MM.1S (cell line): ENCODE data around the gene GRIN3B.

Source experiments
- DNase-seq: peaks from one replicate; pipeline ENCODE4 v3.0.0-alpha.2; 2015
- H2AFZ ChIP-seq: fragments of 300-600 bp; sonication (generic); 2 replicates; pipeline ENCODE4 v1.6.0; 2016; ENCODE audit warnings: antibody characterized with exemption, low read length
- H3F3A ChIP-seq: fragments of 300-600 bp; sonication (generic); 2 replicates; pipeline ENCODE4 v1.6.1; 2016; ENCODE audit warnings: mild to moderate bottlenecking, antibody characterized with exemption, low read length, moderate library complexity, mixed read lengths; ENCODE audit not compliant: insufficient read depth
- H3K27ac ChIP-seq: fragments of 300-600 bp; sonication (generic); 2 replicates; pipeline ENCODE4 v1.5.1; 2016; ENCODE audit warnings: mild to moderate bottlenecking, low read length
- H3K27me3 ChIP-seq: fragments of 300-600 bp; sonication (generic); replicated peaks from 2 replicates; pipeline ENCODE4 v1.6.0; 2016; ENCODE audit warnings: low read length; ENCODE audit not compliant: insufficient read depth
- H3K36me3 ChIP-seq: fragments of 300-600 bp; sonication (generic); replicated peaks from 2 replicates; pipeline ENCODE4 v1.6.1; 2016; ENCODE audit warnings: mild to moderate bottlenecking, low read length, mixed read lengths; ENCODE audit not compliant: insufficient read depth
- H3K4me1 ChIP-seq: fragments of 300-600 bp; sonication (generic); 2 replicates; pipeline ENCODE4 v1.6.1; 2016; ENCODE audit warnings: low read length, mixed read lengths
- H3K4me2 ChIP-seq: fragments of 300-600 bp; sonication (generic); 2 replicates; pipeline ENCODE4 v1.6.0; 2016; ENCODE audit warnings: low read depth, low read length
- H3K4me3 ChIP-seq: fragments of 300-600 bp; sonication (generic); 2 replicates; pipeline ENCODE4 v1.5.1; 2016; ENCODE audit warnings: low read length, mixed read lengths
- H3K79me2 ChIP-seq: fragments of 300-600 bp; sonication (generic); 2 replicates; pipeline ENCODE4 v1.6.1; 2016; ENCODE audit warnings: mixed run types, low read length, mixed read lengths
- H3K9ac ChIP-seq: fragments of 300-600 bp; sonication (generic); 2 replicates; pipeline ENCODE4 v1.6.1; 2016; ENCODE audit warnings: low read length, mixed read lengths
- H3K9me2 ChIP-seq: fragments of 300-600 bp; sonication (generic); replicated peaks from 2 replicates; pipeline ENCODE4 v1.6.1; 2016; ENCODE audit warnings: mild to moderate bottlenecking, low read length, mixed read lengths; ENCODE audit not compliant: insufficient read depth
- H3K9me3 ChIP-seq: fragments of 300-600 bp; sonication (generic); replicated peaks from 2 replicates; pipeline ENCODE4 v1.6.1; 2016; ENCODE audit warnings: mild to moderate bottlenecking, low read length, mixed read lengths; ENCODE audit not compliant: insufficient read depth
- H4K20me1 ChIP-seq: fragments of 300-600 bp; sonication (generic); 2 replicates; pipeline ENCODE4 v1.6.1; 2016; ENCODE audit warnings: mild to moderate bottlenecking, low read length, moderate library complexity, mixed read lengths; ENCODE audit not compliant: insufficient read depth
- CTCF ChIP-seq: fragments of 300-600 bp; sonication (generic); IDR thresholded peaks from 2 replicates; pipeline ENCODE4 v1.5.1; 2016; ENCODE audit warnings: antibody characterized with exemption, low read length, mixed read lengths
- EZH2 ChIP-seq: fragments of 300-600 bp; sonication (generic); optimal IDR thresholded peaks from 2 replicates; pipeline ENCODE3; 2017; ENCODE audit warnings: low read depth, mild to moderate bottlenecking, antibody characterized with exemption, low read length, mixed read lengths
- EZH2phosphoT487 ChIP-seq: fragments of 300-600 bp; sonication (generic); IDR thresholded peaks from 2 replicates; pipeline ENCODE4 v1.6.1; 2018; ENCODE audit warnings: antibody characterized with exemption, low read length

Gene GRIN3B

GRCh38 chr19:1018393-1018792 is 18.2 kb downstream of the GRIN3B start:
- no peak overlapping the region for H3K4me3 ChIP-seq
- H3F3A ChIP-seq, result peaks cover 30% of the 10 kb centered on the region
- H3K27ac ChIP-seq, result peak overlapping the region; percentile 60; the same call in 1 of the 2 replicates
- no peaks in the 10 kb centered on the region for H3K9me2 ChIP-seq
- peaks cover 73% of the 10 kb centered on the region for H3K79me2 ChIP-seq
- no peak for TF ChIP-seq EZH2phosphoT487
- no peak for TF ChIP-seq CTCF
- TF ChIP-seq EZH2, result no peak
- H3K9me3 ChIP-seq, result no peaks in the 10 kb centered on the region
- peak overlapping the region; percentile 73; the same call in 1 of the 2 replicates for H3K4me2 ChIP-seq
- H3K27me3 ChIP-seq, result no peaks in the 10 kb centered on the region
- peak overlapping the region; percentile 11; the same call in 1 of the 2 replicates for H3K9ac ChIP-seq
- peaks cover 25% of the 10 kb centered on the region for H4K20me1 ChIP-seq
- DNase-seq, result no peak
- H3K36me3 ChIP-seq, result no peaks in the 10 kb centered on the region; the same call in 1 of the 2 replicates
- peaks cover 45% of the 10 kb centered on the region for H3K4me1 ChIP-seq
- no peak overlapping the region for H2AFZ ChIP-seq

- Histone ChIP-seq H2AFZ (no peak overlapping the region), H3K9me3 (no peaks in the 10 kb centered on the region), H3K36me3 (no peaks in the 10 kb centered on the region), H3K4me2 (peak overlapping the region; percentile 73), H3K9ac (peak overlapping the region; percentile 92; the same call in 1 of the 2 replicates), H3K27ac (no peak overlapping the region; the same call in 1 of the 2 replicates), H3K4me1 (peaks cover 45% of the 10 kb centered on the region), H3K9me2 (no peaks in the 10 kb centered on the region), H3K27me3 (no peaks in the 10 kb centered on the region), H4K20me1 (peaks cover 25% of the 10 kb centered on the region), H3F3A (peaks cover 30% of the 10 kb centered on the region), H3K79me2 (peaks cover 67% of the 10 kb centered on the region), H3K4me3 (peak overlapping the region; percentile 97)
- TF ChIP-seq EZH2, result no peak
- no peak for TF ChIP-seq EZH2phosphoT487
- no peak for TF ChIP-seq CTCF
- peak; percentile 42 for DNase-seq
These were observed 18.9 kb downstream of the GRIN3B start for GRCh38 chr19:1018932-1019615.

- Histone ChIP-seq H3K4me1 (peaks cover 45% of the 10 kb centered on the region), H3K9me2 (no peaks in the 10 kb centered on the region), H3K4me3 (peak overlapping the region; percentile 97), H2AFZ (no peak overlapping the region), H3K27ac (no peak overlapping the region), H3K4me2 (peak overlapping the region; percentile 73), H3K79me2 (peaks cover 61% of the 10 kb centered on the region), H3K36me3 (no peaks in the 10 kb centered on the region), H3F3A (peaks cover 30% of the 10 kb centered on the region), H3K9ac (peak overlapping the region; percentile 92), H3K27me3 (no peaks in the 10 kb centered on the region), H3K9me3 (no peaks in the 10 kb centered on the region), H4K20me1 (peaks cover 25% of the 10 kb centered on the region)
- DNase-seq, result no peak
- TF ChIP-seq EZH2, result no peak
- TF ChIP-seq CTCF, result no peak
- TF ChIP-seq EZH2phosphoT487, result no peak
These were observed 19.4 kb downstream of the GRIN3B start for GRCh38 chr19:1019616-1019961.
